HepG2 (cell line): ENCODE results near the gene CALML6. TPM values are rescaled to one million over a fixed set of nuclear protein-coding genes. Genes with fewer than 3 reads are reported as not detected.

Experiments used
- ATF7 ChIP-seq, 2 experiments: fragments of 450-650 bp in 1 of 2; sonication (generic) in 1 of 2; formaldehyde crosslinking in 1 of 2; IDR thresholded peaks; 2 replicates each; pipeline versions ENCODE4 v1.4.0 to v1.6.1; 2016 to 2020; ENCODE audit warnings: antibody characterized with exemption in 1 of 2, mild to moderate bottlenecking in 1 of 2, missing genetic modification reagents in 1 of 2
- BCL3 ChIP-seq: sonication (generic); formaldehyde crosslinking; IDR thresholded peaks from 2 replicates; pipeline ENCODE4 v1.5.1; 2020; ENCODE audit warnings: mild to moderate bottlenecking, missing genetic modification reagents, moderate library complexity
- HDAC1 ChIP-seq: sonication (generic); formaldehyde crosslinking; IDR thresholded peaks from 2 replicates; pipeline ENCODE4 v1.5.1; 2020; ENCODE audit warnings: mild to moderate bottlenecking, missing genetic modification reagents
- ISX ChIP-seq: sonication (generic); formaldehyde crosslinking; conservative IDR thresholded peaks from 2 replicates; pipeline ENCODE4 v1.5.0; 2020; ENCODE audit warnings: missing genetic modification reagents
- KDM2A ChIP-seq: sonication (generic); formaldehyde crosslinking; IDR thresholded peaks from 2 replicates; pipeline ENCODE4 v1.4.0; 2020; ENCODE audit warnings: low read depth, missing genetic modification reagents, borderline replicate concordance
- KLF9 ChIP-seq: IDR thresholded peaks from 2 replicates; pipeline ENCODE4 v1.6.1; 2016; ENCODE audit warnings: low read depth
- MED13 ChIP-seq: sonication (generic); formaldehyde crosslinking; IDR thresholded peaks from 2 replicates; pipeline ENCODE4 v1.5.0; 2020; ENCODE audit warnings: missing genetic modification reagents
- MTF1 ChIP-seq: sonication (generic); formaldehyde crosslinking; IDR thresholded peaks from 2 replicates; pipeline ENCODE4 v1.5.0; 2020; ENCODE audit warnings: missing genetic modification reagents
- NR2F1 ChIP-seq, 2 experiments: fragments of 450-650 bp in 1 of 2; formaldehyde crosslinking in 1 of 2; IDR thresholded peaks; 2 replicates each; pipeline versions ENCODE4 v1.5.0 to v1.6.1; 2016 to 2020; ENCODE audit warnings: mild to moderate bottlenecking in 1 of 2, missing compliant biosample characterization in 1 of 2, missing genetic modification reagents in 1 of 2, moderate library complexity in 1 of 2
- PATZ1 ChIP-seq: sonication (generic); formaldehyde crosslinking; IDR thresholded peaks from 2 replicates; pipeline ENCODE4 v1.4.0; 2020; ENCODE audit warnings: missing genetic modification reagents
- PCBP2 ChIP-seq: fragments of 200-400 bp; formaldehyde crosslinking; optimal IDR thresholded peaks from 2 replicates; pipeline ENCODE3; 2018; ENCODE audit warnings: low read length, low read depth; ENCODE audit not compliant: poor library complexity, severe bottlenecking
- RAD51 ChIP-seq: fragments of 450-650 bp; IDR thresholded peaks from 2 replicates; pipeline ENCODE4 v1.6.1; 2016; ENCODE audit warnings: borderline replicate concordance
- SAP130 ChIP-seq: IDR thresholded peaks from 2 replicates; pipeline ENCODE4 v1.6.1; 2016; ENCODE audit warnings: low read depth
- STAG1 ChIP-seq: sonication (generic); formaldehyde crosslinking; IDR thresholded peaks from 2 replicates; pipeline ENCODE4 v1.4.0; 2020; ENCODE audit warnings: missing genetic modification reagents
- TFDP1 ChIP-seq: IDR thresholded peaks from 2 replicates; pipeline ENCODE4 v1.6.1; 2016; ENCODE audit warnings: missing compliant biosample characterization, missing genetic modification reagents, borderline replicate concordance
- TGIF2 ChIP-seq: IDR thresholded peaks from 2 replicates; pipeline ENCODE4 v1.6.1; 2016; ENCODE audit warnings: control low read depth, missing compliant biosample characterization
- THYN1 ChIP-seq: sonication (generic); formaldehyde crosslinking; IDR thresholded peaks from 2 replicates; pipeline ENCODE4 v1.8.1; 2023; ENCODE audit warnings: low read depth, mild to moderate bottlenecking, moderate library complexity, missing genetic modification reagents, borderline replicate concordance
- TMF1 ChIP-seq: sonication (generic); formaldehyde crosslinking; IDR thresholded peaks from 2 replicates; pipeline ENCODE4 v1.8.1; 2022; ENCODE audit warnings: low read depth, missing genetic modification reagents
- ZBTB2 ChIP-seq: sonication (generic); formaldehyde crosslinking; IDR thresholded peaks from 2 replicates; pipeline ENCODE4 v1.8.0; 2022; ENCODE audit warnings: low read depth, missing genetic modification reagents
- ZBTB3 ChIP-seq: sonication (generic); formaldehyde crosslinking; IDR thresholded peaks from 2 replicates; pipeline ENCODE4 v1.4.0; 2020; ENCODE audit warnings: low read depth, mild to moderate bottlenecking, moderate library complexity, missing genetic modification reagents, borderline replicate concordance
- ZFX ChIP-seq: sonication (generic); formaldehyde crosslinking; IDR thresholded peaks from 2 replicates; pipeline ENCODE4 v1.4.0; 2020; ENCODE audit warnings: mild to moderate bottlenecking, low read depth, missing genetic modification reagents, moderate library complexity
- ZNF383 ChIP-seq: sonication (generic); formaldehyde crosslinking; IDR thresholded peaks from 2 replicates; pipeline ENCODE4 v1.4.0; 2020; ENCODE audit warnings: missing genetic modification reagents, mild to moderate bottlenecking, borderline replicate concordance
- ZNF530 ChIP-seq: sonication (generic); formaldehyde crosslinking; IDR thresholded peaks from 2 replicates; pipeline ENCODE4 v1.5.0; 2020; ENCODE audit warnings: low read depth, mild to moderate bottlenecking, missing genetic modification reagents
- ZNF619 ChIP-seq: sonication (generic); formaldehyde crosslinking; IDR thresholded peaks from 2 replicates; pipeline ENCODE4 v1.4.0; 2020; ENCODE audit warnings: mild to moderate bottlenecking, missing genetic modification reagents
- ZNF709 ChIP-seq: sonication (generic); formaldehyde crosslinking; IDR thresholded peaks from 2 replicates; pipeline ENCODE4 v1.5.0; 2020; ENCODE audit warnings: mild to moderate bottlenecking, missing genetic modification reagents
- ZNF75D ChIP-seq: sonication (generic); formaldehyde crosslinking; IDR thresholded peaks from 2 replicates; pipeline ENCODE4 v1.8.1; 2023; ENCODE audit warnings: missing genetic modification reagents, mild to moderate bottlenecking, borderline replicate concordance
- polyA plus RNA-seq, 8 experiments: library from polyadenylated mRNA; depleted of rRNA in 3 of 8; stranded (reverse) in 7 of 8; unstranded in 1 of 8; fragments of >200 nt; fragmentation: Illumina TruSeq in 4 of 8; extraction: Trizol in 4 of 8; gene quantifications; 2 replicates each; pipeline versions ENCODE4 v1.2.1 to v1.2.3, GENCODE V29; 2011 to 2016; ENCODE audit warnings: low read depth in 4 of 8, missing spikeins in 1 of 8, mixed read lengths in 1 of 8; ENCODE audit not compliant: insufficient read depth in 1 of 8
- total RNA-seq, 5 experiments: library from RNA; depleted of rRNA; stranded (reverse); fragments of >200 nt; fragmentation: Illumina TruSeq; extraction: Trizol; gene quantifications; 2 replicates each; pipeline ENCODE4 v1.2.3, GENCODE V29; 2016; ENCODE audit warnings: low read depth in 1 of 5

Gene CALML6
- total and polyA plus RNA-seq, 2 of the 13 experiments (the other 11 are each of a cell fraction or from before 2014, with no cell fraction given) = 0.11 to 0.12 TPM

GRCh38 chr1:1918901-1919303, 3.8 kb downstream of the CALML6 start, which contains the start of gene TMEM52 (continued):
- TF ChIP-seq ZBTB2 (CRISPR knock-in tag) = peak; percentile 57; the same call in 1 of the 2 replicates
- TF ChIP-seq BCL3 (CRISPR knock-in tag) = no peak; the same call in 1 of the 2 replicates
- peak; percentile 13 for TF ChIP-seq STAG1 (CRISPR knock-in tag)
- TF ChIP-seq ZNF709 (CRISPR knock-in tag) = 0 out of 2 replicates have a peak, but pooled peaks have one; percentile 32
- TF ChIP-seq SAP130 = peak; percentile 5; the same call in 1 of the 2 replicates
- TF ChIP-seq ATF7 (IDR thresholded peaks at IDR 0.05) = no peak
- no peak for TF ChIP-seq ATF7 (CRISPR knock-in tag; IDR thresholded peaks at IDR 0.05)
- TF ChIP-seq THYN1 (CRISPR knock-in tag) = no peak
- no peak for TF ChIP-seq PCBP2
- 0 out of 2 replicates have a peak, but pooled peaks have one; percentile 15 for TF ChIP-seq TFDP1 (CRISPR knock-in tag)
- no peak for TF ChIP-seq KDM2A (CRISPR knock-in tag)
- TF ChIP-seq PATZ1 (CRISPR knock-in tag) = peak; percentile 56; the same call in 1 of the 2 replicates
- TF ChIP-seq ZNF530 (CRISPR knock-in tag) = no peak
- no peak for TF ChIP-seq KLF9
- TF ChIP-seq NR2F1 (CRISPR knock-in tag; IDR thresholded peaks at IDR 0.05) = no peak
- no peak for TF ChIP-seq MED13 (CRISPR knock-in tag)
- TF ChIP-seq RAD51 = no peak
- no peak for TF ChIP-seq ZBTB3 (CRISPR knock-in tag)
- TF ChIP-seq HDAC1 (CRISPR knock-in tag) = peak; percentile 55
- 0 out of 2 replicates have a peak, but pooled peaks have one; percentile 26 for TF ChIP-seq ISX (CRISPR knock-in tag)
- peak; percentile 40; the same call in 1 of the 2 replicates for TF ChIP-seq MTF1 (CRISPR knock-in tag)
- 0 out of 2 replicates have a peak, but pooled peaks have one; percentile 26 for TF ChIP-seq ZNF619 (CRISPR knock-in tag)
- no peak for TF ChIP-seq ZNF75D (CRISPR knock-in tag)
- TF ChIP-seq ZFX = no peak
- TF ChIP-seq ZNF383 (CRISPR knock-in tag) = no peak
- no peak; the same call in 1 of the 2 replicates for TF ChIP-seq TMF1 (CRISPR knock-in tag)
- 0 out of 2 replicates have a peak, but pooled peaks have one; percentile 47 for TF ChIP-seq TGIF2
